Natural killer cell treated with Interleukin-12 subunit alpha and Interleukin-12 subunit beta and Interleukin-15 and Interleukin-18, amount 100 ng/mL, for 72 hours (primary cell): ENCODE measurements around the gene SCTR. TPM values are rescaled to one million over a fixed set of nuclear protein-coding genes. Genes with fewer than 3 reads are reported as not detected.

Experiments used
- ATAC-seq, 2 donors: fragments of 150-1000 bp; cut with Tn5 transposase in 1 of 2; sonication (Bioruptor Pico), chemical (Tn5 transposase) in 1 of 2; 2 replicates each; pipeline ENCODE4 v1.10.0; 2021
- DNase-seq: peaks from one replicate; pipeline ENCODE4 v3.0.0; 2022; ENCODE audit warnings: low spot score
- H3K27ac Mint-ChIP-seq, 2 donors: 1 replicate in 1 of 2; 2 replicates in 1 of 2; pipeline ENCODE4 v1.8.0; 2022; ENCODE audit warnings: mixed read lengths in 2 of 2, mild to moderate bottlenecking in 1 of 2, moderate library complexity in 1 of 2
- H3K27me3 Mint-ChIP-seq, 2 donors: 1 replicate in 1 of 2; 2 replicates in 1 of 2; pipeline ENCODE4 v1.8.0; 2022; ENCODE audit warnings: mixed read lengths in 2 of 2
- H3K36me3 Mint-ChIP-seq: one replicate; pipeline ENCODE4 v1.8.0; 2022; ENCODE audit warnings: mixed read lengths
- H3K4me1 Mint-ChIP-seq, 2 donors: 1 replicate in 1 of 2; 2 replicates in 1 of 2; pipeline ENCODE4 v1.8.0; 2022; ENCODE audit warnings: low read depth in 2 of 2, mixed read lengths in 2 of 2, mild to moderate bottlenecking in 1 of 2
- H3K4me3 Mint-ChIP-seq: one replicate; pipeline ENCODE4 v1.8.0; 2022; ENCODE audit warnings: mixed read lengths
- H3K9me3 Mint-ChIP-seq: 2 replicates; pipeline ENCODE4 v1.8.0; 2022; ENCODE audit warnings: mixed read lengths
- total RNA-seq, 2 donors: library from RNA; stranded (reverse); gene quantifications; one replicate each; pipeline ENCODE4 v1.2.3, GENCODE V29; 2022

The SCTR gene
- total RNA-seq, 2 donors from 2014 or later = not detected

- H3K4me3 Mint-ChIP-seq = no peak overlapping the region
- peaks cover 14 to 27% of the 10 kb centered on the region in 2 donors for H3K27me3 Mint-ChIP-seq
- H3K4me1 Mint-ChIP-seq = no peaks in the 10 kb centered on the region
- DNase-seq = no peak
- no peaks in the 10 kb centered on the region for H3K36me3 Mint-ChIP-seq
- H3K9me3 Mint-ChIP-seq = no peaks in the 10 kb centered on the region
- no peak for ATAC-seq
- no peak overlapping the region for H3K27ac Mint-ChIP-seq
Measured at GRCh38 chr2:119488245-119489214, 35.8 kb downstream of the SCTR start.

GRCh38 chr2:119487434-119488244 is 36.6 kb downstream of the SCTR start:
- no peak for DNase-seq
- Mint-ChIP-seq H3K9me3 (no peaks in the 10 kb centered on the region), H3K27ac (no peak overlapping the region), H3K4me3 (no peak overlapping the region), H3K36me3 (no peaks in the 10 kb centered on the region), H3K27me3 (peaks cover 14 to 27% of the 10 kb centered on the region in 2 donors), H3K4me1 (no peaks in the 10 kb centered on the region)
- ATAC-seq = no peak

- Mint-ChIP-seq H3K27me3 (peaks cover 14 to 27% of the 10 kb centered on the region in 2 donors), H3K4me1 (no peaks in the 10 kb centered on the region), H3K4me3 (no peak overlapping the region), H3K9me3 (no peaks in the 10 kb centered on the region), H3K36me3 (no peaks in the 10 kb centered on the region), H3K27ac (no peak overlapping the region)
- ATAC-seq = no peak
- no peak for DNase-seq
Measured at GRCh38 chr2:119486886-119487285, 37.4 kb downstream of the SCTR start.

GRCh38 chr2:119486196-119486827 is 38.0 kb downstream of the SCTR start:
- H3K27me3 Mint-ChIP-seq = peaks cover 14 to 27% of the 10 kb centered on the region in 2 donors
- ATAC-seq = no peak
- no peak for DNase-seq
- H3K27ac Mint-ChIP-seq = no peak overlapping the region
- no peak overlapping the region for H3K4me3 Mint-ChIP-seq
- H3K36me3 Mint-ChIP-seq = no peaks in the 10 kb centered on the region
- no peaks in the 10 kb centered on the region for H3K4me1 Mint-ChIP-seq
- no peaks in the 10 kb centered on the region for H3K9me3 Mint-ChIP-seq

GRCh38 chr2:119485336-119486110 is 38.8 kb downstream of the SCTR start:
- Mint-ChIP-seq H3K36me3 (no peaks in the 10 kb centered on the region), H3K4me3 (no peak overlapping the region), H3K27ac (no peak overlapping the region), H3K9me3 (no peaks in the 10 kb centered on the region), H3K4me1 (no peaks in the 10 kb centered on the region), H3K27me3 (peaks cover 12 to 20% of the 10 kb centered on the region in 2 donors)
- no peak for ATAC-seq
- DNase-seq = no peak

- Mint-ChIP-seq H3K9me3 (no peaks in the 10 kb centered on the region), H3K4me1 (no peaks in the 10 kb centered on the region), H3K27me3 (peaks cover 12 to 17% of the 10 kb centered on the region in 2 donors), H3K27ac (no peak overlapping the region), H3K4me3 (no peak overlapping the region), H3K36me3 (no peaks in the 10 kb centered on the region)
- no peak for ATAC-seq
- no peak for DNase-seq
Measured at GRCh38 chr2:119484834-119485233, 39.4 kb downstream of the SCTR start.

- no peak for DNase-seq
- Mint-ChIP-seq H3K4me1 (no peaks in the 10 kb centered on the region), H3K9me3 (no peaks in the 10 kb centered on the region), H3K27ac (no peak overlapping the region), H3K4me3 (no peak overlapping the region), H3K27me3 (peaks cover 12 to 17% of the 10 kb centered on the region in 2 donors), H3K36me3 (no peaks in the 10 kb centered on the region)
- no peak for ATAC-seq
Measured at GRCh38 chr2:119483896-119484718, 40.2 kb downstream of the SCTR start.

GRCh38 chr2:119483395-119483753 is 40.9 kb downstream of the SCTR start:
- H3K4me3 Mint-ChIP-seq = no peak overlapping the region
- no peaks in the 10 kb centered on the region for H3K9me3 Mint-ChIP-seq
- ATAC-seq = no peak
- no peaks in the 10 kb centered on the region for H3K36me3 Mint-ChIP-seq
- no peaks in the 10 kb centered on the region for H3K4me1 Mint-ChIP-seq
- no peak for DNase-seq
- peaks cover 12 to 17% of the 10 kb centered on the region in 2 donors for H3K27me3 Mint-ChIP-seq
- no peak overlapping the region for H3K27ac Mint-ChIP-seq

- peak in 1 of 2 donors; percentile 2 for ATAC-seq
- no peaks in the 10 kb centered on the region for H3K36me3 Mint-ChIP-seq
- H3K9me3 Mint-ChIP-seq = no peaks in the 10 kb centered on the region
- no peaks in the 10 kb centered on the region for H3K4me1 Mint-ChIP-seq
- no peak overlapping the region for H3K4me3 Mint-ChIP-seq
- peaks cover 12 to 17% of the 10 kb centered on the region in 2 donors for H3K27me3 Mint-ChIP-seq
- DNase-seq = no peak
- no peak overlapping the region for H3K27ac Mint-ChIP-seq
Measured at GRCh38 chr2:119482481-119483394, 41.5 kb downstream of the SCTR start.

GRCh38 chr2:119481501-119482455 is 42.5 kb downstream of the SCTR start:
- H3K9me3 Mint-ChIP-seq = no peaks in the 10 kb centered on the region
- no peak for ATAC-seq
- no peaks in the 10 kb centered on the region for H3K36me3 Mint-ChIP-seq
- H3K4me1 Mint-ChIP-seq = no peaks in the 10 kb centered on the region
- DNase-seq = no peak
- peaks cover 12 to 13% of the 10 kb centered on the region in 2 donors for H3K27me3 Mint-ChIP-seq
- no peak overlapping the region for H3K4me3 Mint-ChIP-seq
- no peak overlapping the region for H3K27ac Mint-ChIP-seq

GRCh38 chr2:119480718-119481142 is 43.6 kb downstream of the SCTR start:
- Mint-ChIP-seq H3K27ac (no peak overlapping the region), H3K27me3 (peaks cover 3 to 12% of the 10 kb centered on the region in 2 donors), H3K36me3 (no peaks in the 10 kb centered on the region), H3K9me3 (no peaks in the 10 kb centered on the region), H3K4me1 (peaks cover 0 to 3% of the 10 kb centered on the region in 2 donors), H3K4me3 (no peak overlapping the region)
- no peak for DNase-seq
- no peak for ATAC-seq
